ENCODE data around the gene CADPS2. TPM values are rescaled to one million over a fixed set of nuclear protein-coding genes. Genes with fewer than 3 reads are reported as not detected.

Gene CADPS2
- total and polyA plus RNA-seq, 2 of the 8 experiments (the other 6 are each of a cell fraction or from before 2014, with no cell fraction given) = 8.9 to 22.3 TPM

DNA sequence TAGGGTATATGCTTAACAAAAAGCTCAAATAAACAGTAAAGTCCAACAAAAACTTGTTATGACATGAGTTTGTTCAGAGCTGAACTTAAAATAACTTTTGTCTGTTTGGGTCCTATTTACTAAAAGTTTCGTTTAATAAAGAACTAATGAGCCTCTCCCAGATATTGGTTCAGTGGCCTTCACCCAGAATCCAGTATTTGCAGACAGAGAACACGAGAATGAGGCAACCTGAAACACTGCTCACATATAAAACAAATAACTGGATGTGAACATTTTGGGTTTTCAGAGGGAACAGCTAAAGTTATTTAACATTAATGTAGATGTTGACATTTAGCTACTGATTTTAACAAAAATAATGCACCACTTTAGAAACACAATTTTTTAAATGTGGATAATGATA is 285.6 kb downstream of the CADPS2 start:
- no peak overlapping the region for H2BK20ac ChIP-seq (ENCODE audit: low read length)
- H4K8ac ChIP-seq (ENCODE audit: extremely low read depth, insufficient read depth, low read length) = no peak overlapping the region
- H3K56ac ChIP-seq (replicated peaks; ENCODE audit: insufficient read length, low read depth, low read length) = no peak overlapping the region
- no peak overlapping the region for H3K23ac ChIP-seq (ENCODE audit: insufficient read length)
- H3K4ac ChIP-seq (replicated peaks; ENCODE audit: insufficient read length, low read depth, low read length) = no peak overlapping the region
- no peak overlapping the region for H2BK5ac ChIP-seq (ENCODE audit: low read depth, low read length)
- H2AFZ ChIP-seq (ENCODE audit: low read length) = no peak overlapping the region
- no peak overlapping the region for H3K4me2 ChIP-seq (ENCODE audit: insufficient read depth in 1 of 2, low read depth in 2 of 2, low read length in 2 of 2)
- H3K14ac ChIP-seq (ENCODE audit: insufficient read length) = no peak overlapping the region
- H4K20me1 ChIP-seq (replicated peaks in 1 of 2; ENCODE audit: control insufficient read depth in 1 of 2, insufficient read depth in 2 of 2, low read length in 2 of 2) = no peaks in the 10 kb centered on the region
- DNase-seq (ENCODE audit: low read depth in 1 of 2, low spot score in 2 of 2) (no peak), FAIRE-seq (peak; percentile 42)
- H3K27me3 ChIP-seq (replicated peaks in 1 of 4; ENCODE audit: control insufficient read depth in 3 of 4, extremely low read depth in 1 of 4, insufficient read depth in 3 of 4, low read length in 3 of 4) = peaks cover 0 to 1% (median 0%) of the 10 kb centered on the region in 4 experiments; a peak in 1 of 7 replicates
- H4K5ac ChIP-seq (ENCODE audit: insufficient read length, low read depth, low read length) = no peak overlapping the region
- H2BK12ac ChIP-seq (ENCODE audit: low read depth, low read length) = no peak overlapping the region
- ChIA-PET POLR2A (ENCODE audit: partially characterized antibody) (no interaction called here), CTCF (ENCODE audit: partially characterized antibody) (interaction anchor here (0.6 to 0.8 kb wide), 2 partner anchors 820 to 867 kb away, joined by 3 to 4 read pairs; no protein-coding TSS in a partner anchor)
- no peak overlapping the region for H3K4me3 ChIP-seq (ENCODE audit: extremely low read depth in 1 of 4, insufficient read depth in 2 of 4, low read depth in 3 of 4, low read length in 4 of 4)
- peaks cover 6 to 8% of the 10 kb centered on the region in 2 experiments; a peak in 2 of 4 replicates for H3K9me3 ChIP-seq (ENCODE audit: insufficient read depth in 2 of 2, low read depth in 1 of 2, low read length in 1 of 2)
- H3K79me2 ChIP-seq (ENCODE audit: control insufficient read depth in 1 of 2, insufficient read depth in 2 of 2, low read length in 2 of 2) = no peaks in the 10 kb centered on the region
- no peak overlapping the region for H3K9ac ChIP-seq (replicated peaks in 1 of 4; ENCODE audit: extremely low read depth in 1 of 4, low read depth in 3 of 4, low read length in 3 of 4)
- peaks cover 0 to 5% (median 0%) of the 10 kb centered on the region in 4 experiments; a peak in 1 of 8 replicates for H3K36me3 ChIP-seq (ENCODE audit: control insufficient read depth in 2 of 4, insufficient read depth in 4 of 4, low read length in 3 of 4)
- H4K91ac ChIP-seq (replicated peaks; ENCODE audit: insufficient read length, low read length) = no peak overlapping the region
- no peak overlapping the region for H2BK15ac ChIP-seq (ENCODE audit: low read length)
- WGBS, 2 experiments (ENCODE audit: extremely low coverage in 1 of 2, insufficient coverage in 1 of 2, insufficient read length in 1 of 2, insufficient replicate concordance in 2 of 2, low coverage in 1 of 2, low lambda C conversion rate in 2 of 2, missing lambda C conversion rate in 1 of 2) = 80% methylated on average over 2 of the region's 2 CpGs; no CpG with 5 or more reads in 1 of the 2 experiments
- no peaks in the 10 kb centered on the region for H3K79me1 ChIP-seq (ENCODE audit: low read depth, low read length)
- H3K23me2 ChIP-seq (ENCODE audit: low read depth, low read length) = no peaks in the 10 kb centered on the region
- H3K18ac ChIP-seq (ENCODE audit: extremely low read depth, low read length) = no peak overlapping the region
- H3K27ac ChIP-seq (ENCODE audit: low read depth, low read length) = no peak overlapping the region
- no peak overlapping the region for H2AK5ac ChIP-seq (ENCODE audit: low read depth, low read length)
- no peak overlapping the region for H2BK120ac ChIP-seq (replicated peaks; ENCODE audit: low read depth, low read length)
- no peaks in the 10 kb centered on the region for H3K4me1 ChIP-seq (replicated peaks in 1 of 4; ENCODE audit: control insufficient read depth in 3 of 4, insufficient read depth in 4 of 4, low read length in 3 of 4)
- TF ChIP-seq GTF2F1 (IDR thresholded peaks at IDR 0.05; ENCODE audit: borderline replicate concordance, low read depth, low read length) = no peak
- TF ChIP-seq JUND (IDR thresholded peaks at IDR 0.05; ENCODE audit: low read length) = no peak
- TF ChIP-seq ASH2L (IDR thresholded peaks at IDR 0.05; ENCODE audit: low read length) = no peak
- TF ChIP-seq RFX5 (IDR thresholded peaks at IDR 0.05; ENCODE audit: borderline replicate concordance, low read depth, low read length) = no peak
- TF ChIP-seq SP1 (IDR thresholded peaks at IDR 0.05; ENCODE audit: low read depth, low read length) = no peak
- TF ChIP-seq RNF2 (IDR thresholded peaks at IDR 0.05; ENCODE audit: borderline replicate concordance, low read depth, low read length, missing control alignments, poor library complexity, severe bottlenecking) = no peak
- TF ChIP-seq SP2 (IDR thresholded peaks at IDR 0.05; ENCODE audit: low read length) = no peak
- TF ChIP-seq TAF7 (optimal IDR thresholded peaks at IDR 0.05; ENCODE audit: borderline replicate concordance, low read depth, low read length) = no peak
- TF ChIP-seq, protein P1, sequence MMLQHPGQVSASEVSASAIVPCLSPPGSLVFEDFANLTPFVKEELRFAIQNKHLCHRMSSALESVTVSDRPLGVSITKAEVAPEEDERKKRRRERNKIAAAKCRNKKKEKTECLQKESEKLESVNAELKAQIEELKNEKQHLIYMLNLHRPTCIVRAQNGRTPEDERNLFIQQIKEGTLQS (IDR thresholded peaks at IDR 0.05; ENCODE audit: insufficient read depth, low read depth, low read length) = no peak
- no peak for TF ChIP-seq SIN3A (conservative IDR thresholded peaks at IDR 0.05 in 1 of 2, IDR thresholded peaks at IDR 0.05 in 1 of 2; ENCODE audit: low read depth in 1 of 2, low read length in 2 of 2)
- no peak for TF ChIP-seq JUN (IDR thresholded peaks at IDR 0.05; ENCODE audit: low read depth, low read length)
- no peak for TF ChIP-seq POU5F1 (IDR thresholded peaks at IDR 0.05; ENCODE audit: low read depth, low read length)

Measured in H1 (cell line).